Mucosa of stomach (tissue), 1 donor: ENCODE measurements around the gene NOX3.
"Not testable (repeated sequence)": the region's sequence is repeated elsewhere in the genome, so short reads cannot be mapped to it uniquely, and the experiment has no call there.

Experiments
- H3K27me3 ChIP-seq: one replicate; pipeline ENCODE4 v1.7.0; 2013; ENCODE audit warnings: mild to moderate bottlenecking, low read length; ENCODE audit not compliant: control insufficient read depth, insufficient read depth
- H3K36me3 ChIP-seq: one replicate; pipeline ENCODE4 v1.7.0; 2013; ENCODE audit warnings: low read length; ENCODE audit not compliant: control insufficient read depth, insufficient read depth
- H3K4me1 ChIP-seq: one replicate; pipeline ENCODE4 v1.7.0; 2013; ENCODE audit warnings: mild to moderate bottlenecking, low read length; ENCODE audit not compliant: control insufficient read depth, insufficient read depth
- H3K4me3 ChIP-seq: one replicate; pipeline ENCODE4 v1.7.0; 2013; ENCODE audit warnings: low read length
- H3K9ac ChIP-seq: one replicate; pipeline ENCODE4 v1.7.0; 2013; ENCODE audit warnings: mild to moderate bottlenecking, low read length, moderate library complexity
- H3K9me3 ChIP-seq: one replicate; pipeline ENCODE4 v1.7.0; 2013; ENCODE audit warnings: mild to moderate bottlenecking, low read length, moderate library complexity; ENCODE audit not compliant: control insufficient read depth
- donor health status: Pancreatic carcinoma.

Gene NOX3

DNA sequence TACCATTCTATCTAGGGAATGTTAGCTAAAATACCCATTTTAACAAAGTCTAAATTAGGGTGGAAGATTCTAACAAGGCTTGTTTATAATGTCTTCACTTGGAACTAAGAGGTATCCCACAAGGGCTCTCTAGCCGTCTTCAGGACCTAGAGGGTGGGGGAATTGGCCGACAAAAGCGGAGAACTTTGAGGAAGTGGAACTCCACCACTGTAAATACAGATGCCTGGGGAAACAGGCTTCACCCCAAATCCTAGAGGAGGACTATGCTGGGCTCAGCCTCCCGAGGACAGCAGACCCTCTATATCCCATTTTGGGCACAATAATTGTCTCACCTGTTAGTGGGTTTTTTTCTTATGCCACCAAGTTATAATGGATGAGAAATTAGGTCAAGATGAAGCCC, 83.4 kb downstream of the NOX3 start:
- Histone ChIP-seq H3K4me1 (no peaks in the 10 kb centered on the region), H3K36me3 (no peaks in the 10 kb centered on the region), H3K4me3 (no peak overlapping the region), H3K27me3 (no peaks in the 10 kb centered on the region), H3K9ac (no peak overlapping the region), H3K9me3 (no peaks in the 10 kb centered on the region)

DNA sequence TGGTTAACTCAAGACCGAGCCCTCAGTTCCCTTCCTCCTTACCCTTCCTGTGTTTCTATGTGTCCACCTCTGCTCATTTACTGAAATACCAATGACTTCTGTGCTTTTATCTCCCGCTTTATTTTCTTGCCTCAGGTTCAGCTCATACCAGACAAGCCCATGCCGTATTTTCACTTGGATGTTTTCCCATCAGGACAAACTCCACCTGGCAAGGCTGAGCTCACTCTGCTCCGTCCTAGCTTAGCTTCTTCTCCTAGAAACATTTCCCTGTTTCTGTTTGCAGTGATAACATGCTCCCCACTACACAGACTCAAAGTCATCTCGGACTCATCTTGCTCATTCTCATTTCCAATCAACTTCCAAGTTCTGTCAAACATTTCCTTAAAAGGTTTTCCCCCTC, 84.4 kb downstream of the NOX3 start:
- H3K4me1 ChIP-seq, result no peaks in the 10 kb centered on the region
- no peak overlapping the region for H3K4me3 ChIP-seq
- H3K9me3 ChIP-seq, result no peaks in the 10 kb centered on the region
- H3K36me3 ChIP-seq, result no peaks in the 10 kb centered on the region
- no peak overlapping the region for H3K9ac ChIP-seq
- no peaks in the 10 kb centered on the region for H3K27me3 ChIP-seq

DNA sequence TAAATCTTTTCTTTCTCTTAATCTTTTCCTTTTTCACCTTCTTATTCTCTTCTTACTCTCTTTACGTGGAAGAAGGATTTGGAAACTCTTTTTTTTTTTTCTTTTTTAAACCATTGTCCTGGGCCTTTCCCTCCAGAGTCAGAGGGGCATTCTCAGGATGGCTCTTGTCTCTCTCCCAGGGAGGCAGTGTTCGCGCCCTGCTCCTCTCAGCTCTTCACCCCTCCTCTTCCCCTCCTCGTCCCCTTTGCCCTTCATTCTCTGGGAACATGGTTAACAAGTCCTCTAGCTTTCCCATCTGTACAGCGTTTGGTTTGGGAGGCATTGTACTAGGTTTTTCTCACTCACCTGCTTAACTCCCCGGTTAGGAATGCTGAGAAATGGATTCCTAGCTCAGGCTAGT, 89.3 kb downstream of the NOX3 start:
- Histone ChIP-seq H3K4me1 (no peaks in the 10 kb centered on the region), H3K36me3 (no peaks in the 10 kb centered on the region), H3K9me3 (no peaks in the 10 kb centered on the region), H3K4me3 (no peak overlapping the region), H3K9ac (no peak overlapping the region), H3K27me3 (no peaks in the 10 kb centered on the region)

GRCh38 chr6:155364844-155365437, 90.7 kb downstream of the NOX3 start:
- H3K36me3 ChIP-seq, result no peaks in the 10 kb centered on the region
- no peak overlapping the region for H3K4me3 ChIP-seq
- H3K4me1 ChIP-seq, result no peaks in the 10 kb centered on the region
- H3K9me3 ChIP-seq, result no peaks in the 10 kb centered on the region
- H3K9ac ChIP-seq, result no peak overlapping the region
- no peaks in the 10 kb centered on the region for H3K27me3 ChIP-seq

DNA sequence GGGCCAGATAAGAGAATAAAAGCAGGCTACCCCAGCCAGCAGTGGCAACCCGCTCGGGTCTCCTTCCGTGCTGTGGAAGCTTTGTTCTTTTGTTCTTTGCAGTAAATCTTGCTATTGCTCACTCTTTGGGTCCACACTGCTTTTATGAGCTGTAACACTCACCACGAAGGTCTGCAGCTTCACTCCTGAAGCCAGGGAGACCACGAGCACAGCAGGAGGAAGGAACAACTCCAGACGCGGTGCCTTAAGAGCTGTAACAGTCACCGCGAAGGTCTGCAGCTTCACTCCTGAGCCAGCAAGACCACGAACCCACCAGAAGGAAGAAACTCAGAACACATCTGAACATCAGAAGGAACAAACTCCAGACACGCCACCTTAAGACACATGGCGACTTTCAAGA, 91.6 kb downstream of the NOX3 start:
- H3K36me3 ChIP-seq, H3K9ac ChIP-seq, H3K4me3 ChIP-seq, H3K9me3 ChIP-seq, H3K27me3 ChIP-seq, H3K4me1 ChIP-seq: not testable (repeated sequence)

DNA sequence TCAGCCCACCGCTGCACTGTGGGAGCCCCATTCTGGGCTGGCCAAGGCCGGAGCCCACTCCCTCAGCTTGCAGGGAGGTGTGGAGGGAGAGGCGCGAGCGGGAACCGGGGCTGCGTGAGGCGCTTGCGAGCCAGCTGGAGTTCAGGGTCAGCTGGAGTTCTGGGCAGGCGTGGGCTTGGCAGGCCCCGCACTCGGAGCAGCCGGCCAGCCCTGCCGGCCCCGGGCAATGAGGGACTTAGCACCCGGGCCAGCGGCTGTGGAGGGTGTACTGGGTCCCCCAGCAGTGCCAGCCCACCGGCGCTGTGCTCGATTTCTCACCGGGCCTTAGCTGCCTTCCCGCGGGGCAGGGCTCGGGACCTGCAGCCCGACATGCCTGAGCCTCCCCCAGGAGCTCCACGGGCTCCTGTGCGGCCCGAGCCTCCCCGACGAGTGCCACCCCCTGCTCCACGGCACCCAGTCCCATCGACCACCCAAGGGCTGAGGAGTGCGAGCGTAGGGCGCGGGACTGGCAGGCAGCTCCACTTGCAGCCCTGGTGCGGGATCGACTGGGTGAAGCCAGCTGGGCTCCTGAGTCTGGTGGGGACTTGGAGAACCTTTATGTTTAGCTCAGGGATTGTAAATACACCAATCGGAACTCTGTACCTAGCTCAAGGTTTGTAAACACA, 92.5 kb downstream of the NOX3 start:
- not testable (repeated sequence) for H3K36me3 ChIP-seq, H3K9ac ChIP-seq, H3K9me3 ChIP-seq, H3K27me3 ChIP-seq, H3K4me3 ChIP-seq, H3K4me1 ChIP-seq

DNA sequence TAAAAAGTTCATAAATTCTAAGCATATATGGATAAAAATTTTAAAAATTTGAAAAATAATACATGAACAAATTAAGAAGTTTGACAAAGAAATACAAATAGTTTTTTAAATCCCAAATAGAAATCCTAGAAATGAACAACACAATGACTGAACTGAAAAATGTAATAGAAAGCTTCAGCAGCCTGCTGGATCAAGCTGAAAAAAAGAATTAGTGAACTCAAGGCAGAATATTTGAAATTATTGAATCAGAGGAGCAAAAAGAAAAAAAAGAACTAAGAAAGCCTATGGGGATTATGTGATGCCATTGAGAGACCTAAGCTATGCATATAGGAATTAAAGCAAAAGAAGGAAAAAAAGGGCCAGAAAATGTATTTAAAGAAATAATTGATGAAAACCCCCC, 101.5 kb downstream of the NOX3 start:
- Histone ChIP-seq H3K36me3 (no peaks in the 10 kb centered on the region), H3K27me3 (no peaks in the 10 kb centered on the region), H3K9me3 (no peaks in the 10 kb centered on the region), H3K9ac (no peak overlapping the region), H3K4me3 (no peak overlapping the region), H3K4me1 (no peaks in the 10 kb centered on the region)

GRCh38 chr6:155352811-155353210, 102.8 kb downstream of the NOX3 start:
- Histone ChIP-seq H3K4me3 (no peak overlapping the region), H3K9me3 (no peaks in the 10 kb centered on the region), H3K27me3 (peaks cover 4% of the 10 kb centered on the region), H3K9ac (no peak overlapping the region), H3K36me3 (no peaks in the 10 kb centered on the region), H3K4me1 (no peaks in the 10 kb centered on the region)

DNA sequence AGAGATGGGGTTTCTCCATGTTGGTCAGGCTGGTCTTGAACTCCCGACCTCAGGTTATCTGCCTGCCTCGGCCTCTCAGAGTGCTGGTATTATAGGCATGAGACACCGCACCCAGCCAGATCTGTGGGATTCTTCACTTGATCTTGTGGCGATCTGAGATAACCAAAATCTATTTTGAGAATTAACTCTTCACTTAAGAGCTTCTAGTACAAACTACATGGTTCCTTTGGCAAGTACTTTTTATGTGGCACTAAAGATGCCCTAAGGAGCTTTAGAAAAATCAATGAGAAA, 103.6 kb downstream of the NOX3 start:
- no peak overlapping the region for H3K9ac ChIP-seq
- H3K9me3 ChIP-seq, result no peaks in the 10 kb centered on the region
- peaks cover 4% of the 10 kb centered on the region for H3K27me3 ChIP-seq
- H3K36me3 ChIP-seq, result no peaks in the 10 kb centered on the region
- H3K4me3 ChIP-seq, result no peak overlapping the region
- H3K4me1 ChIP-seq, result no peaks in the 10 kb centered on the region

DNA sequence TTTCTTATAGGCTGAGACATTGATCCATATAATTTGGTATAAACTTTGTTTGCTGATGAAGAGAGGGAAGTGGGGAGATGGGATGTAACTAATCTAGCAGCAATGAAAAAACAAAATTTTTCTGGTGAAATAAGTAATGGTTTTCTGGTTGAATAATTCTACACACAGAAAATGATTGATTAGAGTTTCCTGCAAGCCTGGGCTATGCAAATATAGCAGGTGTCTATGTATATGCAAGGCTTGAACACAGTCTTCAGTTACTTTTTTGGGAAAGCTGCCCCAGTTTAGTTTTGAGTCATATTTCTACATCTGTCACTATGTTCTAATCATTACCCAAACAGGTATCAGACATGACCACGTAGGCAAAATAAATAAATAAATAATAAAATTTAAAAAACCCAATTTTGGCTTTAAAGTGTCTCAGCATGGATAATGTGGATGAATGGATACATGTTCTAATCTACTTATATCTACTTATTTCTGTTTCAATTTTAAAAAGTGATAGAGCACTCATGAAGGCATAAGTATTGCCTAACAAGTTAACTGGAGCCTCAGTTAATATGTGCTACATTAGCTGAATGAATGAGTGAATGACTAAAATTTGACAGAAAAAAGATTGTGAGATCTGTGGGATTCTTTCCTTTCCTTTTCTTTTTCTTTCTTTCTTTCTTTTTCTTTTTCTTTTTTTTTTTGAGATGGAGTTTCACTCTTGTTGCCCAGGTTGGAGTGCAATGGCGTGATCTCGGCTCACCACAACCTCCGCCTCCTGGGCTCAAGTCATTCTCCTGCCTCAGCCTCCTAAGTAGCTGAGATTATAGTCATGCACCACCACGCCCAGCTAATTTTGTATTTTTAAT, 104.1 kb downstream of the NOX3 start:
- Histone ChIP-seq H3K36me3 (no peaks in the 10 kb centered on the region), H3K4me3 (no peak overlapping the region), H3K9me3 (no peaks in the 10 kb centered on the region), H3K9ac (no peak overlapping the region), H3K27me3 (peaks cover 4% of the 10 kb centered on the region), H3K4me1 (no peaks in the 10 kb centered on the region)

GRCh38 chr6:155349956-155350355, 105.7 kb downstream of the NOX3 start:
- H3K4me1 ChIP-seq, result no peaks in the 10 kb centered on the region
- no peak overlapping the region for H3K9ac ChIP-seq
- no peaks in the 10 kb centered on the region for H3K36me3 ChIP-seq
- H3K9me3 ChIP-seq, result no peaks in the 10 kb centered on the region
- peaks cover 4% of the 10 kb centered on the region for H3K27me3 ChIP-seq
- H3K4me3 ChIP-seq, result no peak overlapping the region

GRCh38 chr6:155349129-155349528, 106.5 kb downstream of the NOX3 start:
- Histone ChIP-seq H3K4me3 (no peak overlapping the region), H3K4me1 (no peaks in the 10 kb centered on the region), H3K9ac (no peak overlapping the region), H3K9me3 (no peaks in the 10 kb centered on the region), H3K27me3 (peaks cover 4% of the 10 kb centered on the region), H3K36me3 (no peaks in the 10 kb centered on the region)
